ENCODE data around the gene RPL28.

The RPL28 gene

GRCh38 chr19:55385724-55386492 is at the start of gene RPL28:
Gene RPL28 (plus strand): TSS chr19:55385932. CDS start chr19:55386358, 426 bp downstream.
- peak; percentile 38 for FAIRE-seq

- no peak for FAIRE-seq
These were observed 49.6 kb upstream of the RPL28 start for GRCh38 chr19:55336101-55336500.

- FAIRE-seq, result peak; percentile 98
These were observed 46.4 kb upstream of the RPL28 start, which contains the start of gene KMT5C for GRCh38 chr19:55339105-55339888. Gene KMT5C (plus strand): TSS chr19:55339876. CDS start chr19:55341937, 2,061 bp downstream.

- no peak for FAIRE-seq
These were observed 45.6 kb upstream of the RPL28 start for GRCh38 chr19:55339889-55340783.

GRCh38 chr19:55340784-55341147 is 45.0 kb upstream of the RPL28 start:
- FAIRE-seq, result no peak

GRCh38 chr19:55341171-55341588 is 44.6 kb upstream of the RPL28 start:
- no peak for FAIRE-seq

- no peak for FAIRE-seq
These were observed 43.9 kb upstream of the RPL28 start for GRCh38 chr19:55341595-55342531.

- no peak for FAIRE-seq
These were observed 41.3 kb upstream of the RPL28 start for GRCh38 chr19:55344444-55344843.

- no peak for FAIRE-seq
These were observed 40.5 kb upstream of the RPL28 start for GRCh38 chr19:55345101-55345817.

- FAIRE-seq, result no peak
These were observed 39.7 kb upstream of the RPL28 start for GRCh38 chr19:55345818-55346724.

- no peak for FAIRE-seq
These were observed 38.8 kb upstream of the RPL28 start for GRCh38 chr19:55346725-55347441.

- no peak for FAIRE-seq
These were observed 38.2 kb upstream of the RPL28 start for GRCh38 chr19:55347442-55348009.

- FAIRE-seq, result no peak
These were observed 37.3 kb upstream of the RPL28 start for GRCh38 chr19:55348317-55349034.

- FAIRE-seq, result no peak
These were observed 35.0 kb upstream of the RPL28 start for GRCh38 chr19:55350620-55351315.

GRCh38 chr19:55352040-55352439 is 33.7 kb upstream of the RPL28 start:
- FAIRE-seq, result no peak

GRCh38 chr19:55352549-55353145 is 33.1 kb upstream of the RPL28 start:
- no peak for FAIRE-seq

- FAIRE-seq, result no peak
These were observed 32.4 kb upstream of the RPL28 start for GRCh38 chr19:55353356-55353802.

Data from islet of Langerhans (tissue), 1 donor.